ENCODE results near the gene C6orf89.

- no peak for TF ChIP-seq RAD21 (conservative IDR thresholded peaks at IDR 0.05)
- TF ChIP-seq CTCF (IDR thresholded peaks at IDR 0.05; ENCODE audit: poor library complexity, severe bottlenecking), result no peak
- no peak for TF ChIP-seq EP300 (conservative IDR thresholded peaks at IDR 0.05; ENCODE audit: poor library complexity, severe bottlenecking)
- TF ChIP-seq TAF1 (IDR thresholded peaks at IDR 0.05; ENCODE audit: low read depth), result no peak
- TF ChIP-seq EZH2 (IDR thresholded peaks at IDR 0.05; ENCODE audit: borderline replicate concordance, insufficient read depth, low read length, poor library complexity, severe bottlenecking), result no peak
- TF ChIP-seq POLR2AphosphoS5 (IDR thresholded peaks at IDR 0.05), result no peak
- TF ChIP-seq MXI1 (conservative IDR thresholded peaks at IDR 0.05; ENCODE audit: poor library complexity, severe bottlenecking), result no peak
Measured at GRCh38 chr6:36933102-36933501, 47.4 kb downstream of the C6orf89 start.

All from neural cell (in vitro differentiated cells).